Coronary artery (tissue), 2 donors: Measurements from ENCODE around the gene ITGA2B.

Source experiments
- DNase-seq: peaks from one replicate; pipeline ENCODE4 v3.0.0-alpha.2; 2017; ENCODE audit warnings: low spot score
- H3K27ac ChIP-seq, 2 donors: fragments of 200-600 bp; sonication (generic); one replicate each; pipeline ENCODE4 v1.5.1; 2016 to 2019
- H3K4me3 ChIP-seq: fragments of 200-600 bp; sonication (generic); 2 replicates; pipeline ENCODE4 v1.5.1; 2016; ENCODE audit warnings: mild to moderate bottlenecking, moderate library complexity
- TF ChIP-seq, protein P1 (sequence below): fragments of 200-600 bp; sonication (generic); IDR thresholded peaks from one replicate; pipeline ENCODE4 v1.5.1; 2019; ENCODE audit warnings: antibody characterized with exemption

ITGA2B gene

DNA sequence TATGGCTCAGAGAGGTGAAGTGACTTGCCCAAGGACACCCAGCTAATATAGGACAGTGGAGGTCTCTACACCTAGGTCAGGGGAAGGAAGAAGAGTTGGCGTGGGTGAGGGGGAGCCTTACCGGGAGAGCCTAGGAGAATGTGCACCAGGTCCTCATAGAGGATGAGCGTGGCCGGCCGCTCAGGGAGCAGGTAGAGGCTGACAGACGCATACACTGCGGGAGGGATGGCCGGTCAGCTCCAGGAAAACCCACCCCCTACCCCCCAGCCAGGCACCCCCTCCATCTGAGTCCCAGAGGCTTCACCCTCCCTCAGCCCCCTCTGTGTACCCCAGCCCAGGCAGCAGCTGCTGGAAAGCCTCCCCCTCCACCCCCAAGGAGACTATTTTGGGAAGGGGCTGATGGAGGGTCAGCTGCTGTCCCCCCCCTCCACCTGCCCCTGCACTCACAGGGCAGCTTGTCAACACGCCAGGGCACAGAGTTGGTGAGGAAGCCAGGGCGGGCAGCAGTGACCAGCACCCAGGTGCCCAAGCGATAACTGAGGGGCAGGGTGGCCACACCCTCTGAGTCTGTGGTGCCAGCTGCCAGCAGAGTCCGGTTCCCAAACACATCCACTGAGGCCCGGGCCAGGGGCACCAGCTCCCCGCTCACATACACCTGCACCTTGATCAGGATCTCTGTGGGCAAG lies 29.8 kb downstream of the ITGA2B start:
- TF ChIP-seq, protein P1, sequence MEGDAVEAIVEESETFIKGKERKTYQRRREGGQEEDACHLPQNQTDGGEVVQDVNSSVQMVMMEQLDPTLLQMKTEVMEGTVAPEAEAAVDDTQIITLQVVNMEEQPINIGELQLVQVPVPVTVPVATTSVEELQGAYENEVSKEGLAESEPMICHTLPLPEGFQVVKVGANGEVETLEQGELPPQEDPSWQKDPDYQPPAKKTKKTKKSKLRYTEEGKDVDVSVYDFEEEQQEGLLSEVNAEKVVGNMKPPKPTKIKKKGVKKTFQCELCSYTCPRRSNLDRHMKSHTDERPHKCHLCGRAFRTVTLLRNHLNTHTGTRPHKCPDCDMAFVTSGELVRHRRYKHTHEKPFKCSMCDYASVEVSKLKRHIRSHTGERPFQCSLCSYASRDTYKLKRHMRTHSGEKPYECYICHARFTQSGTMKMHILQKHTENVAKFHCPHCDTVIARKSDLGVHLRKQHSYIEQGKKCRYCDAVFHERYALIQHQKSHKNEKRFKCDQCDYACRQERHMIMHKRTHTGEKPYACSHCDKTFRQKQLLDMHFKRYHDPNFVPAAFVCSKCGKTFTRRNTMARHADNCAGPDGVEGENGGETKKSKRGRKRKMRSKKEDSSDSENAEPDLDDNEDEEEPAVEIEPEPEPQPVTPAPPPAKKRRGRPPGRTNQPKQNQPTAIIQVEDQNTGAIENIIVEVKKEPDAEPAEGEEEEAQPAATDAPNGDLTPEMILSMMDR, result no peak
- Histone ChIP-seq H3K4me3 (no peak overlapping the region), H3K27ac (no peak overlapping the region)
- DNase-seq, result no peak

DNA sequence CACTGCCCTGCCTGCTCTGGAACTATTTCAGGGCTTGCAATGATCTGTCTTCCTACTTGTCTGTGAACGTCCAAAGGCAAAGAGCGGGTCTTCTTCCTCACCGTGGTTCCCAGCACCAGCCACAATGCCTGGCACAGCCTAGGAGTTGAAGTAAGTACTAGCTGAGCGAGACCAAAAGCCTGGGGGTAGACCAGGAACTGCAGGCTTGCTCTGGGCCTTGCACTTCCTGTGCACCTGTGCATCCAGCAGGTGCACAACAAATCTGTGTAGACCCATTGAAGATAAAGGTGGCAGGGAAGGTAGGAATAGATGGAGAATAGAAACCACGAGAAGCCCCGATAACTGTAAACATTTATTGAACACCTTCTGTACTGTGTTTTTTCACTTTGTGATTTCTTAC lies 30.4 kb downstream of the ITGA2B start:
- DNase-seq, result no peak
- TF ChIP-seq, protein P1, result no peak
- Histone ChIP-seq H3K27ac (no peak overlapping the region), H3K4me3 (no peak overlapping the region)

DNA sequence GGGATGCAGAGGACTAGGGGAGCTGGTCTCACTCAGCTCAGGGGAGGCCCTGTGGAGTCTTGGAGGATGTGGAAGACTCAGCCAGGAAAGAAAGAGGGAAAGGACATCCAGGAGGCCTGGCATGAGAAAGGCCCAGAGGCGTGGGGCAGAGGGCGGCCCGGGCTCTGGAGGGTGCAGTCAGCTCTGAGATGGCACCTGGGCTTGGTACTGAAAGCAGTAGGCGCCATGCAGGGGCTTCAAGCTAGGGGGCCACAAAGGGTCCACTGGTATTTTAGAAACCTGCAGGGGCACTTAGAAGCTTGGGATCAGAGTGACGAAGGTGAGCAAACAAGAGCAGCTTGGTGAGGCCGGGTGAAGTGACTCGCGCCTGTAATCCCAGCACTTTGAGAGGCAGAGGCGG lies 31.4 kb downstream of the ITGA2B start:
- H3K4me3 ChIP-seq, result no peak overlapping the region
- TF ChIP-seq, protein P1, result no peak
- H3K27ac ChIP-seq, result no peak overlapping the region
- no peak for DNase-seq

DNA sequence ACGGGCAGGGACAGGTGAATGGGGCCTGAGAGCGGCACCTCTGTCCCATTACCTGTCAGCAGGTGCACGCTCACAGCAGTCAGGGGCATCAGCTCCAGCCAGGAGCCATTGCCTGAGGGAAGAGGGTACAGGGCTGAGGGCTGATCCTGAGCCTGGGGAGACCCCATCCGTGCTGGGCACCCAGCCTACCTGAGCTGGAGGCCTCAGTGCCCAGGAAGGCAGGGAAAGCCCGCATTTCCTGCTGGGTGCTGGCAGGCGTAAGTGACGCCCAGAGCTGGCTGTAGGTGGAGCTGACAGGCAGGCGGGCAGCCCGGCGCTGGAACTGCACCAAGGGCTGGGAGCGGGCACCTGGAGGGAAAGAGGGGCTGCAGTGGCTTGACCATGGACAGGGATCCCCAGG lies 33.2 kb downstream of the ITGA2B start:
- TF ChIP-seq, protein P1, result no peak
- no peak for DNase-seq
- Histone ChIP-seq H3K27ac (no peak overlapping the region), H3K4me3 (no peak overlapping the region)

- no peak for DNase-seq
- TF ChIP-seq, protein P1, result no peak
- Histone ChIP-seq H3K4me3 (no peak overlapping the region), H3K27ac (no peak overlapping the region)
Measured at GRCh38 chr17:44355642-44356099, 33.8 kb downstream of the ITGA2B start.

GRCh38 chr17:44354582-44355561 lies 34.6 kb downstream of the ITGA2B start:
- Histone ChIP-seq H3K4me3 (peak overlapping the region; percentile 74), H3K27ac (peak overlapping the region in 1 of 2 donors; percentile 61)
- TF ChIP-seq, protein P1, result no peak
- no peak for DNase-seq
